SIG-M5 (cell line): ENCODE measurements around the gene UBA52.
"Not testable (repeated sequence)": the region's sequence is repeated elsewhere in the genome, so short reads cannot be mapped to it uniquely, and the experiment has no call there.

ENCODE experiments used
- DNase-seq: peaks from one replicate; lab custom pipeline; 2025; lab: John Stamatoyannopoulos, UW

UBA52 gene

GRCh38 chr19:18571564-18572344 is at the start of gene UBA52:
UBA52 (plus strand) TSS chr19:18571857; CDS start chr19:18573301, 1,444 bp downstream.
- DNase-seq = peak; percentile 72

- DNase-seq = peak; percentile 95
Measured at GRCh38 chr19:18522124-18522861, 49.4 kb upstream of the UBA52 start.

GRCh38 chr19:18522862-18523440 is 48.7 kb upstream of the UBA52 start:
- not testable (repeated sequence) for DNase-seq

- DNase-seq = no peak
Measured at GRCh38 chr19:18523841-18524240, 47.8 kb upstream of the UBA52 start.

- no peak for DNase-seq
Measured at GRCh38 chr19:18526316-18526715, 45.3 kb upstream of the UBA52 start.

GRCh38 chr19:18529782-18530181 is 41.9 kb upstream of the UBA52 start:
- DNase-seq = no peak

- no peak for DNase-seq
Measured at GRCh38 chr19:18531485-18531884, 40.2 kb upstream of the UBA52 start.

- no peak for DNase-seq
Measured at GRCh38 chr19:18532168-18532890, 39.3 kb upstream of the UBA52 start.

GRCh38 chr19:18533058-18533457 is 38.6 kb upstream of the UBA52 start:
- no peak for DNase-seq

GRCh38 chr19:18536475-18536874 is 35.2 kb upstream of the UBA52 start:
- no peak for DNase-seq

GRCh38 chr19:18537431-18537830 is 34.2 kb upstream of the UBA52 start:
- DNase-seq = no peak

GRCh38 chr19:18538115-18538514 is 33.5 kb upstream of the UBA52 start:
- DNase-seq = no peak

- DNase-seq = no peak
Measured at GRCh38 chr19:18539372-18539771, 32.3 kb upstream of the UBA52 start.

- DNase-seq = not testable (repeated sequence)
Measured at GRCh38 chr19:18540200-18540599, 31.5 kb upstream of the UBA52 start.

- DNase-seq = no peak
Measured at GRCh38 chr19:18541258-18541991, 30.2 kb upstream of the UBA52 start.

GRCh38 chr19:18541992-18542940 is 29.4 kb upstream of the UBA52 start:
- no peak for DNase-seq

GRCh38 chr19:18542941-18543813 is 28.5 kb upstream of the UBA52 start, which contains the start of gene FKBP8:
FKBP8 (minus strand) TSS chr19:18543573; CDS start chr19:18541970, 1,603 bp downstream.
- DNase-seq = peak; percentile 43

GRCh38 chr19:18543814-18544475 is 27.7 kb upstream of the UBA52 start:
- peak; percentile 51 for DNase-seq

- DNase-seq = no peak
Measured at GRCh38 chr19:18551631-18552030, 20.0 kb upstream of the UBA52 start.
